Measurements from ENCODE around the gene PCGF1. TPM values are rescaled to one million over a fixed set of nuclear protein-coding genes. Genes with fewer than 3 reads are reported as not detected.

Gene PCGF1
- total and polyA plus RNA-seq, 2 of the 13 experiments (the other 11 are each of a cell fraction or from before 2014, with no cell fraction given), result 20.4 to 22.6 TPM

GRCh38 chr2:74526649-74527230, 19.2 kb upstream of the PCGF1 start:
- ChIA-PET CTCF (ENCODE audit: low intra/inter-chr PET ratio, low total read pairs) (no interaction called here), POLR2A (interaction anchor here (0.6 to 5.4 kb wide), 20 partner anchors 9 to 406 kb away, joined by 3 to 135 read pairs (median 6); partner anchors contain the start of genes CCDC142, INO80B, LBX2 and MRPL53)
- Histone ChIP-seq H3K9me3 (ENCODE audit: low read length) (no peaks in the 10 kb centered on the region), H3K36me3 (replicated peaks in 1 of 2; ENCODE audit: control insufficient read depth in 1 of 2, insufficient read depth in 2 of 2, low read length in 2 of 2) (peaks cover 21 to 40% of the 10 kb centered on the region in 2 experiments), H3K4me2 (ENCODE audit: low read depth, low read length) (peak overlapping the region; percentile 100), H3K27ac (ENCODE audit: extremely low read length, insufficient read depth, low read length) (peak overlapping the region; percentile 11), H3K27me3 (ENCODE audit: control insufficient read depth in 1 of 2, insufficient read depth in 2 of 2, low read length in 2 of 2) (no peaks in the 10 kb centered on the region; a peak in 1 of 5 replicates), H4K20me1 (ENCODE audit: insufficient read depth, low read length) (no peaks in the 10 kb centered on the region), H2AFZ (ENCODE audit: low read length) (no peak overlapping the region), H3K79me2 (ENCODE audit: insufficient read depth, low read length) (peaks cover 50% of the 10 kb centered on the region), H3K4me3 (replicated peaks in 1 of 3; ENCODE audit: insufficient read depth in 1 of 3, low read depth in 2 of 3, low read length in 3 of 3) (no peak overlapping the region), H3K4me1 (ENCODE audit: insufficient read depth, low read length) (peaks cover 64% of the 10 kb centered on the region), H3K9ac (ENCODE audit: insufficient read depth, low read depth, low read length) (no peak overlapping the region)
- 98% methylated on average over 11 of the region's 11 CpGs for WGBS (ENCODE audit: low lambda C conversion rate)
- no TSS peak for BruUV-seq (replicated peaks)
- DNase-seq (ENCODE audit: low spot score) (no peak), ATAC-seq (no peak), FAIRE-seq (no peak)
- no peak for TF ChIP-seq SOX13 (IDR thresholded peaks at IDR 0.05)
- no peak for TF ChIP-seq SOX13 (CRISPR knock-in tag; conservative IDR thresholded peaks at IDR 0.05 in 1 of 2, IDR thresholded peaks at IDR 0.05 in 1 of 2)
- TF ChIP-seq ZNF567 (CRISPR knock-in tag; IDR thresholded peaks at IDR 0.05; ENCODE audit: borderline replicate concordance), result no peak
- peak; percentile 97 for TF ChIP-seq ZNF317 (CRISPR knock-in tag; IDR thresholded peaks at IDR 0.05)
- no peak for TF ChIP-seq MXI1 (IDR thresholded peaks at IDR 0.05; ENCODE audit: borderline replicate concordance, low read depth, low read length)
- no peak for TF ChIP-seq ARID3A (IDR thresholded peaks at IDR 0.05; ENCODE audit: low read depth, low read length)
- intact Hi-C loops (cut with micrococcal nuclease; ENCODE audit: unreplicated experiment) (no loop called here), in situ Hi-C loops (cut with HindIII; ENCODE audit: extremely low pct_ligation_motif_present, low pct_unique_long_range_greater_than_20kb) (no loop called here)
